ENCODE data around the gene BPIFB4. TPM values are rescaled to one million over a fixed set of nuclear protein-coding genes. Genes with fewer than 3 reads are reported as not detected.

The BPIFB4 gene
- not detected in 2 replicates for total RNA-seq
- long read RNA-seq = 0 reads

GRCh38 chr20:33079259-33079658, at the start of gene BPIFB4:
BPIFB4 (plus strand) TSS chr20:33079643; CDS start chr20:33081527, 1,884 bp downstream.
- Mint-ChIP-seq H3K9me3 (peaks cover 6% of the 10 kb centered on the region), H3K27me3 (ENCODE audit: low read depth) (peaks cover 14% of the 10 kb centered on the region), H3K36me3 (ENCODE audit: low read depth) (no peaks in the 10 kb centered on the region)

GRCh38 chr20:33030076-33030475, 49.4 kb upstream of the BPIFB4 start:
- no peak for DNase-seq (ENCODE audit: low read depth, low spot score)
- no peak overlapping the region for H3K4me3 Mint-ChIP-seq
- H3K4me1 Mint-ChIP-seq = no peaks in the 10 kb centered on the region
- H3K9me3 Mint-ChIP-seq = no peaks in the 10 kb centered on the region
- no peaks in the 10 kb centered on the region for H3K36me3 Mint-ChIP-seq (ENCODE audit: low read depth)
- H3K27ac Mint-ChIP-seq (ENCODE audit: unreplicated experiment) = no peak overlapping the region
- no peak for TF ChIP-seq CTCF (conservative IDR thresholded peaks at IDR 0.05)
- H3K27me3 Mint-ChIP-seq (ENCODE audit: low read depth) = peaks cover 8% of the 10 kb centered on the region

More at GRCh38 chr20:33079259-33079658, at the start of gene BPIFB4:
- H3K4me3 Mint-ChIP-seq = no peak within 1 kb of the TSS
- H3K4me1 Mint-ChIP-seq = no peaks in the 10 kb centered on the region
- DNase-seq (ENCODE audit: low read depth, low spot score) = no peak
- TF ChIP-seq CTCF (conservative IDR thresholded peaks at IDR 0.05) = no peak
- H3K27ac Mint-ChIP-seq (ENCODE audit: unreplicated experiment) = no peak within 1 kb of the TSS

- Mint-ChIP-seq H3K4me3 (no peak overlapping the region), H3K27ac (ENCODE audit: unreplicated experiment) (no peak overlapping the region)
- DNase-seq (ENCODE audit: low read depth, low spot score) = no peak
These were observed 48.9 kb upstream of the BPIFB4 start for GRCh38 chr20:33030569-33030968.

GRCh38 chr20:33031531-33031930, 47.9 kb upstream of the BPIFB4 start, which contains the start of gene BPIFB6:
BPIFB6 (plus strand) TSS chr20:33031648; CDS start chr20:33031648, 0 bp downstream.
- peaks cover 8% of the 10 kb centered on the region for H3K27me3 Mint-ChIP-seq (ENCODE audit: low read depth)
- no peak for DNase-seq (ENCODE audit: low read depth, low spot score)
- H3K27ac Mint-ChIP-seq (ENCODE audit: unreplicated experiment) = no peak within 1 kb of the TSS
- no peaks in the 10 kb centered on the region for H3K9me3 Mint-ChIP-seq
- H3K36me3 Mint-ChIP-seq (ENCODE audit: low read depth) = no peaks in the 10 kb centered on the region
- TF ChIP-seq CTCF (conservative IDR thresholded peaks at IDR 0.05) = no peak
- no peak within 1 kb of the TSS for H3K4me3 Mint-ChIP-seq
- no peaks in the 10 kb centered on the region for H3K4me1 Mint-ChIP-seq

More at GRCh38 chr20:33030569-33030968, 48.9 kb upstream of the BPIFB4 start:
- H3K9me3 Mint-ChIP-seq = no peaks in the 10 kb centered on the region
- peaks cover 8% of the 10 kb centered on the region for H3K27me3 Mint-ChIP-seq (ENCODE audit: low read depth)
- TF ChIP-seq CTCF (conservative IDR thresholded peaks at IDR 0.05) = no peak
- no peaks in the 10 kb centered on the region for H3K4me1 Mint-ChIP-seq
- no peaks in the 10 kb centered on the region for H3K36me3 Mint-ChIP-seq (ENCODE audit: low read depth)

- H3K27ac Mint-ChIP-seq (ENCODE audit: unreplicated experiment) = no peak overlapping the region
- no peaks in the 10 kb centered on the region for H3K4me1 Mint-ChIP-seq
- H3K36me3 Mint-ChIP-seq (ENCODE audit: low read depth) = no peaks in the 10 kb centered on the region
- H3K9me3 Mint-ChIP-seq = no peaks in the 10 kb centered on the region
- DNase-seq (ENCODE audit: low read depth, low spot score) = no peak
- H3K27me3 Mint-ChIP-seq (ENCODE audit: low read depth) = peaks cover 6% of the 10 kb centered on the region
- H3K4me3 Mint-ChIP-seq = no peak overlapping the region
- no peak for TF ChIP-seq CTCF (conservative IDR thresholded peaks at IDR 0.05)
These were observed 46.9 kb upstream of the BPIFB4 start for GRCh38 chr20:33032555-33032954.

All from neural crest cell (in vitro differentiated cells).